ENCODE results near the gene PTPRN2. TPM values are rescaled to one million over a fixed set of nuclear protein-coding genes. Genes with fewer than 3 reads are reported as not detected.

Gene PTPRN2
- total and polyA plus RNA-seq, 9 of the 15 experiments (the other 6 are each of a cell fraction or from before 2014, with no cell fraction given): not detected

GRCh38 chr7:157661611-157661975 lies 926.0 kb downstream of the PTPRN2 start (continued):
- no peak for TF ChIP-seq ZNF407 (IDR thresholded peaks at IDR 0.05; ENCODE audit: low read depth)
- no peak for TF ChIP-seq ETV5 (CRISPR knock-in tag; IDR thresholded peaks at IDR 0.05; ENCODE audit: low read depth)
